Peyer's patch (tissue), 4 donors: ENCODE data around the gene MAB21L4. TPM values are rescaled to one million over a fixed set of nuclear protein-coding genes. Genes with fewer than 3 reads are reported as not detected.

ENCODE experiments used
- DNase-seq, 3 donors: peaks; one replicate each; pipeline ENCODE4 v3.0.0-alpha.2; 2017 to 2019
- H3K27ac ChIP-seq, 4 donors: fragments of 200-600 bp; sonication (generic); one replicate each; pipeline ENCODE4 v1.5.1; 2016 to 2019
- H3K27me3 ChIP-seq, 2 donors: fragments of 200-600 bp; sonication (generic); one replicate each; pipeline ENCODE4 v1.5.1; 2019
- H3K36me3 ChIP-seq, 3 donors: fragments of 200-600 bp; sonication (generic); one replicate each; pipeline ENCODE4 v1.5.1; 2016 to 2019
- H3K4me1 ChIP-seq, 4 donors: fragments of 200-600 bp; sonication (generic); one replicate each; pipeline ENCODE4 v1.5.1; 2016 to 2019
- H3K4me3 ChIP-seq, 4 donors: fragments of 200-600 bp; sonication (generic); 1 replicate in 3 of 4; 2 replicates in 1 of 4; pipeline ENCODE4 v1.5.1; 2016 to 2019; ENCODE audit warnings: mild to moderate bottlenecking in 1 of 4
- H3K9me3 ChIP-seq, 4 donors: fragments of 200-600 bp; sonication (generic); one replicate each; pipeline ENCODE4 v1.5.1; 2016 to 2019; ENCODE audit warnings: mild to moderate bottlenecking in 1 of 4
- CTCF ChIP-seq, 6 experiments: fragments of 450-650 bp in 4 of 6; fragments of 200-600 bp in 2 of 6; sonication (generic) in 1 of 6; IDR thresholded peaks; one replicate each; pipeline ENCODE4 v1.5.1; 2017 to 2019; ENCODE audit warnings: antibody characterized with exemption in 6 of 6, mild to moderate bottlenecking in 3 of 6, moderate library complexity in 1 of 6
- POLR2A ChIP-seq, 2 donors: fragments of 450-650 bp; IDR thresholded peaks; one replicate each; pipeline ENCODE4 v1.5.1; 2017; ENCODE audit warnings: antibody characterized with exemption in 2 of 2, mild to moderate bottlenecking in 2 of 2, moderate library complexity in 2 of 2
- total RNA-seq, 4 donors: library from RNA; depleted of rRNA; stranded (reverse); fragments of >200 nt; gene quantifications; one replicate each; pipeline ENCODE4 v1.1.0, GENCODE V29; 2016

Gene MAB21L4
- total RNA-seq, 4 donors from 2014 or later: 2.1 to 6.1 (median 3.7) TPM; not detected in 1

DNA sequence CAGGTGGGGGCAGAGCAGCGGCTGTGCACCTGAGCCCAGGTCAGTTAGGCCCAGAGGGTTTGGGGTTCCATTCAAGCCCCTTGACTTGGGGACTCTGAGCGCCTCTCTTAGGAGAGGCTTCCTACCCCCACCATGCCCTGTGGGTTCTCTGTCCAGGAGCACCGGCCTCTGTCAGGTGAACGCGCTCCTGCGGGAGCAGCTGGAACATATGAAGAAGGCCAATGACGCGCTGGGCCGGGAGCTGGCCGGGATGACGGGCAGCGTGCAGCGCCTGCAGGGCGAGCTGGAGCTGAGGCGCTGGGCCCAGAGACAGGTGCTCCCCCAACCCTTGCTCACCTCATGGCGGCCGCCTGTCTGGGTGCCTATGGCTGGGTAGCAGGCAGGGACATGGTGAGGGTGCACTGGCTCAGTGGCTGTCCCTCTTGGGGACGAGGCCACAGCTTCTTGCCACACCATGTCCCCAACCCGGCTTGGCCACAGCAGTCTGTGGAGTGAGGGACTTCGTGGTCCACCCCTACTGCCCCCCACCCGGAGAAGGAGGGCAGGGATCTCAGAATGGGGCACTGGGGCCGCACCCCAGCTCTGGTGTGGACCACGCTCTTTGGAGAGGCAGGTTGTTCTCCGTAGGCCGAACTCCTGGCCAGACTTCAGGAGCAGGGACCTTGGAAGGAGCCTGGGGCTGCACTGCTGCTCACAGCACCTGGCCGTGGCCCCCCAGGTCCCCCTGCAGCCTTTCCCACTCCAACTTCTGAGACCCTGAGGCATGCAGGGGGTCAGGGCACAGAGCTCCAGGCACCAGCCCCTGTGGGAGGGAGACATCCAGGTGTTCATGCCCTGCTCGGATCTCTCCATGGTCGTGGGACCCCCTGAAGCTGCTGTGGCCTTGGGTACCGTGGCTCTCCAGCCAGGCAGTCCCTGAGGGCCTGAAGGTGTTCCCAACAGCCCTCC, 29.9 kb upstream of the MAB21L4 start:
- Histone ChIP-seq H3K4me3 (no peak overlapping the region), H3K36me3 (no peaks in the 10 kb centered on the region), H3K9me3 (no peaks in the 10 kb centered on the region), H3K4me1 (no peaks in the 10 kb centered on the region), H3K27ac (no peak overlapping the region), H3K27me3 (no peaks in the 10 kb centered on the region)
- TF ChIP-seq POLR2A (IDR thresholded peaks at IDR 0.05) (no peak), CTCF (IDR thresholded peaks at IDR 0.05) (no peak)
- peak in 2 of 3 donors; percentile 41 to 44 for DNase-seq

DNA sequence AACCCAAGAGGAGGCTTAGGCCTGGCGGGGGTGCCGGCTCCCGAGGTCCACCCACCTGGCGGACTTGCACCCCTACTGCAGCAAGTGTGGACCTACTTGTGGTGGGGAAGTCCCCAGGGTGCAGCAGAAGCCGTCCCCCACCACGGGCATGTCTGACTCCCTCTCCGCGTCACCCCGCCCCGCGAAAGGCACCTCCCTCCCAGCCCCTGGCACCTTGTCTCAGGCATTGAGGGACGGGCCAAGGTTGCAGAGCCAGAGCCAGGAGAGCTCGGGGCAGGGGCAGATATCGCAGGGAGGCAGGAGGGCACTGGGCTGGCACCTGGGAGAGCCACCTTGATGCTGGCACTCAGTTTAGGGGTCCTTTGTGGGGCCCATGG, 29.2 kb upstream of the MAB21L4 start:
- H3K4me1 ChIP-seq: no peaks in the 10 kb centered on the region
- no peak overlapping the region for H3K4me3 ChIP-seq
- no peak overlapping the region for H3K27ac ChIP-seq
- peak in 2 of 3 donors; percentile 41 for DNase-seq
- no peaks in the 10 kb centered on the region for H3K36me3 ChIP-seq
- no peaks in the 10 kb centered on the region for H3K9me3 ChIP-seq
- H3K27me3 ChIP-seq: no peaks in the 10 kb centered on the region
- no peak for TF ChIP-seq POLR2A (IDR thresholded peaks at IDR 0.05)

DNA sequence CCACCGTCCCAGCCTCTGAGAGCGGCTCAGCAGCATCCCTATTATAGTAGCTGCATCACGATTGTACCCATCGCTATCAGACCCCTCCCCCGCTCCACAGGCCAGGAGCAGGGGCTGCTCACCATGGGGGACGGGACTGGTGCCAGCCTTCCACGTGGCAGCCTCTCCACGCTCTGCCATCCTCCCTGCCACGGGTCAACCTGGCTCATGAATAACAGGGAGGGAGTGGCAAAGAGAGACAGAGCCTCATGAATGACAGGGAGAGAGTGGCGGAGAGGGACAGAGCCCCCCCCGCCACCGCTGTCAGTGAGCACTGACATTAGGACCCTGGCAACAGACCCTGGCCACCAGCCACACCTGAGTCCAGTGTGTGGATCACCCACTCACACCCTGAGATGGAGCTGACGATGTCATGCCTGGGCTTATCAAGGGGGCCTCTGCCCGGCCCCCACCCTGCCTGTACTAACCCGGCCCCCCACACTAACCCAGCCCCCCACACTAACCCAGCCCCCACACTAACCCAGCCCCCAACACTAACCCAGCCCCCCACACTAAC, 27.1 kb upstream of the MAB21L4 start:
- Histone ChIP-seq H3K27ac (no peak overlapping the region), H3K4me1 (no peaks in the 10 kb centered on the region), H3K9me3 (no peaks in the 10 kb centered on the region), H3K27me3 (no peaks in the 10 kb centered on the region), H3K36me3 (no peaks in the 10 kb centered on the region), H3K4me3 (no peak overlapping the region)
- TF ChIP-seq CTCF (IDR thresholded peaks at IDR 0.05): no peak
- no peak for TF ChIP-seq POLR2A (IDR thresholded peaks at IDR 0.05)
- DNase-seq: peak in 2 of 3 donors; percentile 38 to 42

GRCh38 chr2:240922245-240922981, 26.5 kb upstream of the MAB21L4 start:
- Histone ChIP-seq H3K27ac (no peak overlapping the region), H3K4me1 (no peaks in the 10 kb centered on the region), H3K36me3 (no peaks in the 10 kb centered on the region), H3K4me3 (no peak overlapping the region), H3K27me3 (no peaks in the 10 kb centered on the region), H3K9me3 (no peaks in the 10 kb centered on the region)
- peak in 2 of 3 donors; percentile 31 to 34 for DNase-seq
- TF ChIP-seq CTCF (IDR thresholded peaks at IDR 0.05) (no peak), POLR2A (IDR thresholded peaks at IDR 0.05) (no peak)

DNA sequence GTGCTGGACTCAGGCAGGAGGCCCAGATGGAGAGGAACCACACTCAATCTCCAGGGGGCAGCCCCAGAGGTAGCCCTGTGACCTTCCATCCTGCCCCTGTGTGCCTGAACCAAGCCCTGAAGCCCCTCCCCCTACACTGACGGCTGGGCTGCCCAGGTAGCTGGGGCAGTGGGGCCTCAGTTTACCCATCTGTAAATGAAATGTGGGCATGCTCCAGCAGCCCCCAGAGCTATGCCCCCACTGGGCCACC, 26.0 kb upstream of the MAB21L4 start:
- no peaks in the 10 kb centered on the region for H3K27me3 ChIP-seq
- TF ChIP-seq CTCF (IDR thresholded peaks at IDR 0.05) (no peak), POLR2A (IDR thresholded peaks at IDR 0.05) (no peak)
- H3K36me3 ChIP-seq: no peaks in the 10 kb centered on the region
- H3K9me3 ChIP-seq: no peaks in the 10 kb centered on the region
- peak overlapping the region in 1 of 4 donors; percentile 38 for H3K27ac ChIP-seq
- peak in 1 of 3 donors; percentile 44 for DNase-seq
- H3K4me3 ChIP-seq: no peak overlapping the region
- peaks cover 0 to 5% (median 0%) of the 10 kb centered on the region in 4 donors for H3K4me1 ChIP-seq
